Measurements from ENCODE around the gene KDM2B. TPM values are rescaled to one million over a fixed set of nuclear protein-coding genes. Genes with fewer than 3 reads are reported as not detected.

KDM2B gene
- total RNA-seq, 1 donor from 2014 or later, result 51.7 TPM

DNA sequence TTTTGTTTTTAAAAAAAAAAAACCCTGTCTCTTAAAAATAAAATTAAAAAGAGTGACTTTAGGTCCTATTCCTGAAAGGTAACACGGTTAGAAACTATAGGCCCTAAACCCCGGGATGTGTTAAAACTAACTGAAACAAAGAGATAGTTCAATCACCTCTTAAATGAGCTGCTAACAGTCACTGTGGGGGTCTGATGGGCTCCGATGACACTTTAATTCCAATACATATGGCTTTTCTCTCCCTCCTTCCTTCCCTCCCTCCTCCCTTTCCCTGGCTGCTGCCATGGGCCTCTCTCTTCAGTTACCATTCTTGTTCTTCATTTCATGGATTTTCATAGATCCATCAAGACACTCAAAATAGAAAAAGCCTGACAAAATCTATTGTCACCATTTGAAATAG, 104.3 kb downstream of the KDM2B start:
- peaks cover 17% of the 10 kb centered on the region for H3K4me1 Mint-ChIP-seq (ENCODE audit: unreplicated experiment)
- TF ChIP-seq, protein P1, sequence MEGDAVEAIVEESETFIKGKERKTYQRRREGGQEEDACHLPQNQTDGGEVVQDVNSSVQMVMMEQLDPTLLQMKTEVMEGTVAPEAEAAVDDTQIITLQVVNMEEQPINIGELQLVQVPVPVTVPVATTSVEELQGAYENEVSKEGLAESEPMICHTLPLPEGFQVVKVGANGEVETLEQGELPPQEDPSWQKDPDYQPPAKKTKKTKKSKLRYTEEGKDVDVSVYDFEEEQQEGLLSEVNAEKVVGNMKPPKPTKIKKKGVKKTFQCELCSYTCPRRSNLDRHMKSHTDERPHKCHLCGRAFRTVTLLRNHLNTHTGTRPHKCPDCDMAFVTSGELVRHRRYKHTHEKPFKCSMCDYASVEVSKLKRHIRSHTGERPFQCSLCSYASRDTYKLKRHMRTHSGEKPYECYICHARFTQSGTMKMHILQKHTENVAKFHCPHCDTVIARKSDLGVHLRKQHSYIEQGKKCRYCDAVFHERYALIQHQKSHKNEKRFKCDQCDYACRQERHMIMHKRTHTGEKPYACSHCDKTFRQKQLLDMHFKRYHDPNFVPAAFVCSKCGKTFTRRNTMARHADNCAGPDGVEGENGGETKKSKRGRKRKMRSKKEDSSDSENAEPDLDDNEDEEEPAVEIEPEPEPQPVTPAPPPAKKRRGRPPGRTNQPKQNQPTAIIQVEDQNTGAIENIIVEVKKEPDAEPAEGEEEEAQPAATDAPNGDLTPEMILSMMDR (conservative IDR thresholded peaks at IDR 0.05), result no peak
- H3K27ac Mint-ChIP-seq, result no peak overlapping the region
- H3K27me3 Mint-ChIP-seq, result no peaks in the 10 kb centered on the region
- no peak overlapping the region for H3K4me3 Mint-ChIP-seq
- DNase-seq (ENCODE audit: extremely low spot score, unreplicated experiment), result no peak
- no peaks in the 10 kb centered on the region for H3K36me3 Mint-ChIP-seq
- H3K9me3 Mint-ChIP-seq, result no peaks in the 10 kb centered on the region

DNA sequence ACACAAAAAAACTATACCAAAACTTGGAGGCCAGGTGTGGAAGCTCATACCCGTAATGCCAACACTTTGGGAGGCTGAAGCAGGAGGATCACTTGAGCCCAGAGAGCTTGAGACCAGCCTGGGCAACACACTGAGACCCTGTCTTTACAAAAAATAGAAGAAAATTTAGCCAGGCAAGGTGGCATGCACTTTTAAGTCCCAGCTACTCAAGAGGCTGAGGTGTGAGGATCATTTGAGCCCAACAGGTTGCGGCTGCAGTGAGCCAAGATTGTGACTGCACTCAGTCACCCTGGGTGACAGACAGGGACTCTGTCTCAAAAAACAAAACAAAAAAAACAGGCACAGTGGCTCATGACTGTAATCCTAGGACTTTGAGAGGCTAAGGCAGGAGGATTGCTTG, 105.5 kb downstream of the KDM2B start:
- no peak for DNase-seq (ENCODE audit: extremely low spot score, unreplicated experiment)
- H3K4me3 Mint-ChIP-seq, result no peak overlapping the region
- no peak overlapping the region for H3K27ac Mint-ChIP-seq
- peaks cover 22% of the 10 kb centered on the region for H3K4me1 Mint-ChIP-seq (ENCODE audit: unreplicated experiment)
- H3K9me3 Mint-ChIP-seq, result no peaks in the 10 kb centered on the region
- TF ChIP-seq, protein P1 (conservative IDR thresholded peaks at IDR 0.05), result no peak
- H3K27me3 Mint-ChIP-seq, result no peaks in the 10 kb centered on the region
- H3K36me3 Mint-ChIP-seq, result no peaks in the 10 kb centered on the region

DNA sequence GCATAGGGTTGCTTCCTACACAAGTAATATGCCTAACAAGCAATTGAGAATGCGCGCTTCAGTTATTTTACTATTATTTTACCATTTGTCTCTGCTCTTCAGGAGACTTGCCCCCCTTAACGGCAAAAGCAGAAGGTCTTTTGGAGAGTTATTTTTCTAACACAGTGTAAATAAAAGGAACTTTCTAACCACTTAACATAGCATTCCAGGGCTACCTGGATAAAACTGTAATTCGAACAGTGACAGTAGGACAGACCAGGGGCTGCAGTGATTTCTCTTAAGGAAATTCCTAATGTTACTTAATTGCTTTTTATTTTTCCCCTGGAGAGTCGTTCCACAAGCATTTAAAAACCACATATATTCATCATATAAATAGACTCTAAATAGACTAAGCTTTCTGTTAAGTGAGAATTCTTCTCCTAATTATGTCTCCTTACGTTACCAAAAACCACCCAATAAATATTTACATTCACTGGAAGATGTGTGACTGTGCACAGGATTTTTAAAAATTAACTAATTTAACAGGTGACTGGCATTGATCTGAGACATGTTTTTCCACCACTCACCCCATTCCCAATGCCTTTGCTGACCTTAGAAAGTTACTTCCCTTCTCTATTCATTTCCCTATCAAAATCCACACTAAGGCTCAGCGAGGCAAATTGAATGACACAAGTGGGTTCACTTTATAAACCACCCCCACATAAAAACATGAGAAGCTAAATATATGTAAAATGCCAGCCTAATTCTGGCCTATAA, 108.5 kb downstream of the KDM2B start:
- no peaks in the 10 kb centered on the region for H3K9me3 Mint-ChIP-seq
- no peak overlapping the region for H3K4me3 Mint-ChIP-seq
- H3K4me1 Mint-ChIP-seq (ENCODE audit: unreplicated experiment), result peaks cover 22% of the 10 kb centered on the region
- no peaks in the 10 kb centered on the region for H3K27me3 Mint-ChIP-seq
- DNase-seq (ENCODE audit: extremely low spot score, unreplicated experiment), result no peak
- no peaks in the 10 kb centered on the region for H3K36me3 Mint-ChIP-seq
- H3K27ac Mint-ChIP-seq, result no peak overlapping the region
- TF ChIP-seq, protein P1 (conservative IDR thresholded peaks at IDR 0.05), result no peak

DNA sequence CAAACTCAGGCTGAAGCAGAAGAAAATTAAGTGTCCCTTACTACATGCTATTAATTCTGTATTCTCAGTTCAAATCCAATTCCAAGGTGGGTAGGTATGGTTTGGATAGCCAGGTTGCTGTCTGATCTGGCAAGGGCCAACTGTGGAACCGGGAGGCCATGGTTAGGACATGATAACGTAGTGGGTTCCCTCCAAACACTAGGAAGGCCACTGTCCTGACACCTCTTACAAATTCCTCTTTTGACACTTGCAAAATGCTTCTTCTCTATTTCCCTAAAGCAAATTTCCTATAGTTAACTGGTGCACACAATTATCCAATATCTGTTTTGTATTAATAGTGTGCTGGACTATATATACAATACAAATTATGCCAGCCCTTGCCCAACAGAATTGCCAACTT, 110.1 kb downstream of the KDM2B start:
- no peak overlapping the region for H3K27ac Mint-ChIP-seq
- H3K36me3 Mint-ChIP-seq, result peaks cover 4% of the 10 kb centered on the region
- H3K27me3 Mint-ChIP-seq, result no peaks in the 10 kb centered on the region
- peaks cover 23% of the 10 kb centered on the region for H3K4me1 Mint-ChIP-seq (ENCODE audit: unreplicated experiment)
- H3K9me3 Mint-ChIP-seq, result no peaks in the 10 kb centered on the region
- DNase-seq (ENCODE audit: extremely low spot score, unreplicated experiment), result no peak
- H3K4me3 Mint-ChIP-seq, result peak overlapping the region; percentile 18
- TF ChIP-seq, protein P1 (conservative IDR thresholded peaks at IDR 0.05), result no peak

DNA sequence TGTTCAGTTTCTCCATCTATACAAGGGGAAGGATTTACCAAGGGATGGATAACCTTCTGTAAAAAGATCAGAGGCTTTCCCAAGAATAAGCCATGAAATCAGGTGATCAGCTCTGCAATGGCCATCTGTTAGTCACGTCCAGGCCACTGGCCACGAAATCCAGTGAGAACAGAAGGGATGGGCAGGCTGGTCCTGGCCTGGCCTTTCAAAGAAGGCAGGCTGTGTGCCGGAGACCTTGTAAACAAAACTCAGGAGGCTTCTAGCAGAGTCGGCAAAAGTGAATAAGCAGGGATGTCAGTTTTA, 112.4 kb downstream of the KDM2B start:
- Mint-ChIP-seq H3K4me3 (peak overlapping the region; percentile 75), H3K27ac (peak overlapping the region; percentile 51), H3K36me3 (peaks cover 4% of the 10 kb centered on the region), H3K9me3 (no peaks in the 10 kb centered on the region), H3K4me1 (ENCODE audit: unreplicated experiment) (peaks cover 29% of the 10 kb centered on the region), H3K27me3 (no peaks in the 10 kb centered on the region)
- DNase-seq (ENCODE audit: extremely low spot score, unreplicated experiment), result no peak
- TF ChIP-seq, protein P1 (conservative IDR thresholded peaks at IDR 0.05), result no peak

Data from type B pancreatic cell (in vitro differentiated cells).